Loucy (cell line): ENCODE data around the gene RHOH.

Experiments
- H2AFZ ChIP-seq: fragments of 200-600 bp; sonication (generic); 2 replicates; pipeline ENCODE4 v1.6.0; 2016; ENCODE audit warnings: antibody characterized with exemption, mild to moderate bottlenecking, low read length, moderate library complexity
- H3F3A ChIP-seq: fragments of 200-600 bp; 2 replicates; pipeline ENCODE4 v1.6.0; 2016; ENCODE audit warnings: antibody characterized with exemption, low read depth, mild to moderate bottlenecking
- H3K27me3 ChIP-seq: fragments of 200-600 bp; sonication (generic); 2 replicates; pipeline ENCODE4 v1.6.1; 2014; ENCODE audit warnings: low read length, mild to moderate bottlenecking; ENCODE audit not compliant: insufficient read depth, poor library complexity, severe bottlenecking
- H3K36me3 ChIP-seq: fragments of 200-600 bp; sonication (generic); 2 replicates; pipeline ENCODE4 v1.6.1; 2016; ENCODE audit warnings: low read length; ENCODE audit not compliant: insufficient read depth
- H3K4me1 ChIP-seq: fragments of 200-600 bp; sonication (generic); 2 replicates; pipeline ENCODE4 v1.5.1; 2014; ENCODE audit warnings: low read length, mild to moderate bottlenecking; ENCODE audit not compliant: insufficient read depth, poor library complexity, severe bottlenecking
- H3K4me2 ChIP-seq: fragments of 200-600 bp; sonication (generic); 2 replicates; pipeline ENCODE4 v1.6.0; 2014; ENCODE audit warnings: antibody characterized with exemption, low read length, low read depth, mild to moderate bottlenecking; ENCODE audit not compliant: poor library complexity, severe bottlenecking
- H3K4me3 ChIP-seq: fragments of 200-600 bp; sonication (generic); 2 replicates; pipeline ENCODE4 v1.5.1; 2014; ENCODE audit warnings: low read length, mild to moderate bottlenecking, mixed read lengths; ENCODE audit not compliant: poor library complexity, severe bottlenecking
- H3K79me2 ChIP-seq: fragments of 200-600 bp; sonication (generic); 2 replicates; pipeline ENCODE4 v1.6.1; 2014; ENCODE audit warnings: low read length; ENCODE audit not compliant: insufficient read depth
- H3K9ac ChIP-seq: fragments of 200-600 bp; sonication (generic); 2 replicates; pipeline ENCODE4 v1.6.0; 2014; ENCODE audit warnings: mild to moderate bottlenecking, low read depth, low read length, moderate library complexity; ENCODE audit not compliant: poor library complexity, severe bottlenecking
- H3K9me2 ChIP-seq: fragments of 200-600 bp; sonication (generic); replicated peaks from 2 replicates; pipeline ENCODE4 v1.6.1; 2016; ENCODE audit warnings: low read depth, low read length, mixed read lengths
- H3K9me3 ChIP-seq: fragments of 200-600 bp; sonication (generic); 2 replicates; pipeline ENCODE4 v1.6.1; 2014; ENCODE audit warnings: mild to moderate bottlenecking, antibody characterized with exemption, low read length, low read depth; ENCODE audit not compliant: insufficient read depth
- H4K20me1 ChIP-seq: fragments of 200-600 bp; sonication (generic); 2 replicates; pipeline ENCODE4 v1.6.0; 2014; ENCODE audit warnings: antibody characterized with exemption, low read length, mild to moderate bottlenecking; ENCODE audit not compliant: insufficient read depth, poor library complexity, severe bottlenecking
- EZH2phosphoT487 ChIP-seq: fragments of 200-600 bp; IDR thresholded peaks from 2 replicates; pipeline ENCODE4 v1.6.1; 2018; ENCODE audit warnings: antibody characterized with exemption, mild to moderate bottlenecking, moderate library complexity, borderline replicate concordance
- TF ChIP-seq, protein P1 (sequence below): fragments of 200-600 bp; sonication (generic); conservative IDR thresholded peaks from 2 replicates; pipeline ENCODE4 v1.5.1; 2014; ENCODE audit warnings: mild to moderate bottlenecking, antibody characterized with exemption, low read length

The RHOH gene

DNA sequence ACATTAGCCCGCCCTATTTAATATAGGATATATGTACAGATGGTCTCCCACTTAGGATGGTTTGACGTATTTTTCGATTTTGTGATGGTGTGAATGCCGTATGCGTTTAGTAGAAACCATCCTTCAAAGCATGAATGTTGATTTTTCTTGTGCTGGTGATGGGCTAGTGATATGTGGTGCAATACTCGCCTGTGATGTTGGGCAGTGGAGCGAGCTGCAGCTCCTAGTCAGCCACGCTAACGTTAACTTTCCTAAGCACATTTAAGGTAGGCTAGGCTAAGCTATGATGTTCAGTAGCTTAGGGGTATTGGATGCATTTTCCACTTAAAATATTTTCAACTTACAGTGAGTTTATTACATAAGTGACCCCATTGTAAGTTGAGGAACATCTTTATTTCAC lies 36.6 kb upstream of the RHOH start:
- no peaks in the 10 kb centered on the region for H3K9me2 ChIP-seq
- H3K9me3 ChIP-seq, result no peaks in the 10 kb centered on the region
- H2AFZ ChIP-seq, result no peak overlapping the region
- TF ChIP-seq, protein P1, sequence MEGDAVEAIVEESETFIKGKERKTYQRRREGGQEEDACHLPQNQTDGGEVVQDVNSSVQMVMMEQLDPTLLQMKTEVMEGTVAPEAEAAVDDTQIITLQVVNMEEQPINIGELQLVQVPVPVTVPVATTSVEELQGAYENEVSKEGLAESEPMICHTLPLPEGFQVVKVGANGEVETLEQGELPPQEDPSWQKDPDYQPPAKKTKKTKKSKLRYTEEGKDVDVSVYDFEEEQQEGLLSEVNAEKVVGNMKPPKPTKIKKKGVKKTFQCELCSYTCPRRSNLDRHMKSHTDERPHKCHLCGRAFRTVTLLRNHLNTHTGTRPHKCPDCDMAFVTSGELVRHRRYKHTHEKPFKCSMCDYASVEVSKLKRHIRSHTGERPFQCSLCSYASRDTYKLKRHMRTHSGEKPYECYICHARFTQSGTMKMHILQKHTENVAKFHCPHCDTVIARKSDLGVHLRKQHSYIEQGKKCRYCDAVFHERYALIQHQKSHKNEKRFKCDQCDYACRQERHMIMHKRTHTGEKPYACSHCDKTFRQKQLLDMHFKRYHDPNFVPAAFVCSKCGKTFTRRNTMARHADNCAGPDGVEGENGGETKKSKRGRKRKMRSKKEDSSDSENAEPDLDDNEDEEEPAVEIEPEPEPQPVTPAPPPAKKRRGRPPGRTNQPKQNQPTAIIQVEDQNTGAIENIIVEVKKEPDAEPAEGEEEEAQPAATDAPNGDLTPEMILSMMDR, result no peak
- TF ChIP-seq EZH2phosphoT487, result no peak
- H3K27me3 ChIP-seq, result no peaks in the 10 kb centered on the region
- H3K79me2 ChIP-seq, result no peaks in the 10 kb centered on the region
- no peak overlapping the region for H3K9ac ChIP-seq
- H3K36me3 ChIP-seq, result no peaks in the 10 kb centered on the region; the same call in 1 of the 2 replicates
- no peak overlapping the region for H3K4me3 ChIP-seq
- no peaks in the 10 kb centered on the region for H3K4me1 ChIP-seq
- no peak overlapping the region for H3K4me2 ChIP-seq
- no peaks in the 10 kb centered on the region for H3F3A ChIP-seq
- H4K20me1 ChIP-seq, result no peaks in the 10 kb centered on the region

DNA sequence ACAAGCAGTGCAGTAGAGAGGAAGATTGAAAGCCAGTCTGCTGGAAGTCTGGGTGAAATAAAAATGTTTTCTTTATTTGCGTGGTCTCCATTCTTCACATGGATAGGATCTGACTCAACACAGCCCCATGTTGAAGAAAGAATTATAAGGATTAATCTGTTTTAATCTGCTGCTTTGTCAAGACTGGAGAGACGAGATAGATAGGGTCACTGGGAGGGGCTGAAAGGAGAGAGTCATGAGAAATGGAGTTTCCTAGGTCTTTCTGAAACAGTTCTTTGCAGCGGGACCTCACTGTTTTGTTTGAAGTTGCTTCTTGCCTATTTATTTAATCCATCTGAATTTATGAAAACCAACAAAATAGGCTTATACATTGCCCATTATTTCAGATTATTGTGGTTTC lies 32.4 kb upstream of the RHOH start:
- TF ChIP-seq, protein P1, result no peak
- no peak for TF ChIP-seq EZH2phosphoT487
- H3K79me2 ChIP-seq, result no peaks in the 10 kb centered on the region
- no peak overlapping the region for H3K4me2 ChIP-seq
- no peaks in the 10 kb centered on the region; the same call in 1 of the 2 replicates for H3K36me3 ChIP-seq
- no peaks in the 10 kb centered on the region for H3K4me1 ChIP-seq
- no peaks in the 10 kb centered on the region for H3K27me3 ChIP-seq
- H3F3A ChIP-seq, result no peaks in the 10 kb centered on the region
- H3K9ac ChIP-seq, result no peak overlapping the region
- no peaks in the 10 kb centered on the region for H3K9me2 ChIP-seq
- H3K4me3 ChIP-seq, result no peak overlapping the region
- H4K20me1 ChIP-seq, result no peaks in the 10 kb centered on the region
- 0 out of 2 replicates have a peak, but pooled peaks cover 3% of the 10 kb centered on the region for H3K9me3 ChIP-seq
- no peak overlapping the region for H2AFZ ChIP-seq

DNA sequence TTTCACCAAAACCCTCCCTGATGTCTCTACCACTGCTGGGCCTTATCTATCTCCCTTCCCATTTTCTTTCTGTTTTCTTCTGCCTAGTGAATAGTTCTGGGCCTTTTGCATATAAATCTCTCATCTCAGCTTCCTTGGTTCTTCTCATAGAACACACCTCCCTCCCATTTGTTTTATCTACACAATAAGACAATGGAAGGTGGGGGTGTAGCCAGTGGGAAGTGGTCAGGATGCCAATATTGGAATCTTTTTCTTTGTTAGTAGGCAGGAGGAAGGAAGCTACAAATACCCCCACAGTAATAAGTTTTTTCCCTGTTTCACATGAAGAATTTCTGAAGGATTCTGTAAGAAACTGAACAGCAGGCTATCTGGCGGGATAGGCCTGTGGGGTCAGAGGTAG lies 30.9 kb upstream of the RHOH start:
- H3K4me1 ChIP-seq, result no peaks in the 10 kb centered on the region
- H3K27me3 ChIP-seq, result no peaks in the 10 kb centered on the region
- H4K20me1 ChIP-seq, result no peaks in the 10 kb centered on the region
- no peak overlapping the region for H3K4me3 ChIP-seq
- H2AFZ ChIP-seq, result no peak overlapping the region
- no peaks in the 10 kb centered on the region for H3F3A ChIP-seq
- no peak overlapping the region for H3K4me2 ChIP-seq
- TF ChIP-seq, protein P1, result no peak
- no peak for TF ChIP-seq EZH2phosphoT487
- no peaks in the 10 kb centered on the region; the same call in 1 of the 2 replicates for H3K36me3 ChIP-seq
- H3K9ac ChIP-seq, result no peak overlapping the region
- 0 out of 2 replicates have a peak, but pooled peaks cover 3% of the 10 kb centered on the region for H3K9me3 ChIP-seq
- H3K9me2 ChIP-seq, result no peaks in the 10 kb centered on the region
- H3K79me2 ChIP-seq, result no peaks in the 10 kb centered on the region
